Activated CD4-positive, alpha-beta T cell treated with anti-CD3 and anti-CD28 coated beads, Interleukin-2, amount 50 U/mL, for 4 hours (primary cell): ENCODE measurements around the gene HIGD1B.

Experiments
- DNase-seq, 2 experiments: peaks; one replicate each; pipeline ENCODE4 v3.0.0-alpha.2; 2020

HIGD1B gene

GRCh38 chr17:44880062-44880461 is 32.4 kb downstream of the HIGD1B start:
- no peak for DNase-seq

- no peak for DNase-seq
Measured at GRCh38 chr17:44881145-44881544, 33.5 kb downstream of the HIGD1B start.

- no peak for DNase-seq
Measured at GRCh38 chr17:44884941-44885340, 37.3 kb downstream of the HIGD1B start.

GRCh38 chr17:44887016-44887415 is 39.3 kb downstream of the HIGD1B start:
- DNase-seq = no peak

- no peak for DNase-seq
Measured at GRCh38 chr17:44887971-44888954, 40.6 kb downstream of the HIGD1B start.

GRCh38 chr17:44889003-44889402 is 41.3 kb downstream of the HIGD1B start:
- DNase-seq = no peak

GRCh38 chr17:44892250-44892649 is 44.6 kb downstream of the HIGD1B start:
- DNase-seq = no peak

GRCh38 chr17:44894642-44895041 is 47.0 kb downstream of the HIGD1B start:
- DNase-seq = no peak

- DNase-seq = no peak
Measured at GRCh38 chr17:44898768-44899073, 51.0 kb downstream of the HIGD1B start.

GRCh38 chr17:44899074-44899782 is 51.5 kb downstream of the HIGD1B start, which contains the start of gene EFTUD2:
Gene EFTUD2 (minus strand): TSS chr17:44899445. CDS start chr17:44894521, 4,924 bp downstream.
- peak; percentile 90 for DNase-seq
